Testis (tissue), 3 donors: ENCODE results near the gene NDUFB1. TPM values are rescaled to one million over a fixed set of nuclear protein-coding genes. Genes with fewer than 3 reads are reported as not detected.

Experiments
- DNase-seq: peaks from one replicate; pipeline ENCODE4 v3.0.0-alpha.2; 2019
- H3K27ac ChIP-seq, 2 donors: fragments of 200-600 bp; sonication (generic); one replicate each; pipeline ENCODE4 v1.5.1; 2019
- H3K27me3 ChIP-seq: fragments of 200-600 bp; sonication (generic); one replicate; pipeline ENCODE4 v1.5.1; 2019
- H3K36me3 ChIP-seq: fragments of 200-600 bp; sonication (generic); one replicate; pipeline ENCODE4 v1.5.1; 2017; ENCODE audit warnings: low read depth; ENCODE audit errors: missing control alignments
- H3K4me1 ChIP-seq: fragments of 200-600 bp; sonication (generic); one replicate; pipeline ENCODE4 v1.5.1; 2019
- H3K4me3 ChIP-seq, 2 donors: fragments of 200-600 bp; sonication (generic); one replicate each; pipeline ENCODE4 v1.5.1; 2017 to 2019
- H3K9me3 ChIP-seq: fragments of 200-600 bp; sonication (generic); one replicate; pipeline ENCODE4 v1.5.1; 2017
- POLR2A ChIP-seq: fragments of 450-650 bp; IDR thresholded peaks from one replicate; pipeline ENCODE4 v1.6.1; 2017; ENCODE audit warnings: antibody characterized with exemption, mild to moderate bottlenecking, moderate library complexity
- WGBS, 2 donors: methylation state at CpG; one replicate each; pipeline ENCODE4 v1.1.5; 2018; 5-methylcytosine and 5-hydroxymethylcytosine counted together
- intact Hi-C: fragments of 100-400 bp; cut with DNase I; formaldehyde crosslinking; loops from one replicate; pipeline ENCODE4 v1.15.1; 2023; ENCODE audit warnings: low total_unique reads
- polyA plus RNA-seq: library from polyadenylated mRNA; stranded (reverse); fragments of 350-450 nt; fragmentation: Illumina TruSeq; extraction: RNeasy Lipid Tissue Mini Kit (QIAGEN cat#74804); gene quantifications from one replicate; pipeline ENCODE4 v1.2.3, GENCODE V29; 2014; ENCODE audit warnings: low read depth, low replicate concordance; ENCODE audit not compliant: insufficient read depth
- total RNA-seq, 2 donors: library from RNA; depleted of rRNA; stranded (reverse); fragments of >200 nt; gene quantifications; one replicate each; pipeline ENCODE4 v1.2.3, GENCODE V29; 2016
- TF ChIP-seq, protein P1 (sequence below), 3 experiments: fragments of 450-650 bp in 2 of 3; fragments of 200-600 bp in 1 of 3; sonication (generic) in 1 of 3; IDR thresholded peaks; one replicate each; pipeline ENCODE4 v1.5.1; 2016 to 2019; ENCODE audit warnings: antibody characterized with exemption in 3 of 3, mild to moderate bottlenecking in 2 of 3, moderate library complexity in 1 of 3

NDUFB1 gene
- total and polyA plus RNA-seq, 3 donors from 2014 or later, result 151 to 182 (median 169) TPM

DNA sequence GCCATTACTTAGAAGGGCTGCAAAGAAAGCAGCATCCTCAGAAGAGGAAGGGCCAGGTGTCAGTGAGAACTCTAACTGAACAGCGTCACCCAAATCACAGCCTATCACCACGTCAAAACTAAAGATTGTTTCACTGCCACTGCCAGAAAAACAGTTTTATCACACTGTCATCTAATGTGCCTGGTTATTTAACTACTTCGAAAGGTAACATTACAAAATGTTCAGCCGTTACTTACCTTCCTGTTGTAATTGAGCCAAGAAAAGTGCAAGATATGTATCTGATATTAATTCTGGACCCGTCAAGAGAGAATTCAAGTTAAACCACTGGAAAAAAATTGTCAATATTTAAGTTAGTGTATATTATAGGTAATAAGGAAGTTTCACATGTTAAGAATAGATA is 33.0 kb downstream of the NDUFB1 start:
- Histone ChIP-seq H3K9me3 (no peaks in the 10 kb centered on the region), H3K4me1 (no peaks in the 10 kb centered on the region), H3K27ac (no peak overlapping the region), H3K36me3 (no peaks in the 10 kb centered on the region), H3K4me3 (no peak overlapping the region), H3K27me3 (no peaks in the 10 kb centered on the region)
- no peak for TF ChIP-seq POLR2A
- TF ChIP-seq, protein P1, sequence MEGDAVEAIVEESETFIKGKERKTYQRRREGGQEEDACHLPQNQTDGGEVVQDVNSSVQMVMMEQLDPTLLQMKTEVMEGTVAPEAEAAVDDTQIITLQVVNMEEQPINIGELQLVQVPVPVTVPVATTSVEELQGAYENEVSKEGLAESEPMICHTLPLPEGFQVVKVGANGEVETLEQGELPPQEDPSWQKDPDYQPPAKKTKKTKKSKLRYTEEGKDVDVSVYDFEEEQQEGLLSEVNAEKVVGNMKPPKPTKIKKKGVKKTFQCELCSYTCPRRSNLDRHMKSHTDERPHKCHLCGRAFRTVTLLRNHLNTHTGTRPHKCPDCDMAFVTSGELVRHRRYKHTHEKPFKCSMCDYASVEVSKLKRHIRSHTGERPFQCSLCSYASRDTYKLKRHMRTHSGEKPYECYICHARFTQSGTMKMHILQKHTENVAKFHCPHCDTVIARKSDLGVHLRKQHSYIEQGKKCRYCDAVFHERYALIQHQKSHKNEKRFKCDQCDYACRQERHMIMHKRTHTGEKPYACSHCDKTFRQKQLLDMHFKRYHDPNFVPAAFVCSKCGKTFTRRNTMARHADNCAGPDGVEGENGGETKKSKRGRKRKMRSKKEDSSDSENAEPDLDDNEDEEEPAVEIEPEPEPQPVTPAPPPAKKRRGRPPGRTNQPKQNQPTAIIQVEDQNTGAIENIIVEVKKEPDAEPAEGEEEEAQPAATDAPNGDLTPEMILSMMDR (IDR thresholded peaks at IDR 0.05), result no peak
- no peak for DNase-seq
- intact Hi-C loops, result no loop called here
- WGBS, 2 donors, result 88 to 93% methylated on average over 5 of the region's 5 CpGs

DNA sequence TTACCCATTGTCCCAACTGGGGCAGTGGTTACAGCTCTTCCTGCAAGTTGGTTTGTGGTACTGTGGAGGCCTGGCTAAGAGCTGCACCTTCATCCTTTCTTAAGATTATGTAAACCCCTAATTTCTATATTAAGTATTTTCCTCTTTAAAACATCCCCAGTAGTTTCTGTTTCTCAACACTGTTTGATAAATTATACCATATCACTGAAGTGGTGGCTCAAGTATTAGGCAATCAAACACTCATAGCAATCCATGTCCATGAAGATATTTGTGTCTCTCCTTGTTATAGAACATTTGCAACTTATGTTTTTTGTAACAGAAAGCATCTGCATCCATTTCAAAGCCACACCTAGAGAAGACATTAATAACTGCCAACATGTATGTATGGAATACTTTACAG is 47.0 kb downstream of the NDUFB1 start:
- no peak overlapping the region for H3K4me3 ChIP-seq
- H3K4me1 ChIP-seq, result no peaks in the 10 kb centered on the region
- TF ChIP-seq, protein P1 (IDR thresholded peaks at IDR 0.05), result no peak
- no peak for TF ChIP-seq POLR2A
- no peak overlapping the region for H3K27ac ChIP-seq
- no peaks in the 10 kb centered on the region for H3K36me3 ChIP-seq
- H3K27me3 ChIP-seq, result no peaks in the 10 kb centered on the region
- intact Hi-C loops, result no loop called here
- H3K9me3 ChIP-seq, result no peaks in the 10 kb centered on the region
- DNase-seq, result no peak

Other genes starting within 250 kb of the NDUFB1 start
- 100 to 1,000 TPM in 1 of 2 donors, 10 to 100 TPM in 1; 88.1 to 110 TPM for gene FBLN5, start 174.0 kb downstream of the NDUFB1 start, total RNA-seq
- gene FBLN5, start 174.0 kb downstream of the NDUFB1 start, polyA plus RNA-seq, result 118 TPM
- gene TRIP11, start 81.6 kb downstream of the NDUFB1 start, total RNA-seq, result 10 to 100 TPM; 38.5 to 39.4 TPM
- 3.8 TPM for gene TRIP11, start 81.6 kb downstream of the NDUFB1 start, polyA plus RNA-seq
- gene ATXN3, start 15.1 kb downstream of the NDUFB1 start, total RNA-seq, result 10 to 100 TPM; 35.0 to 43.8 TPM
- gene ATXN3, start 15.1 kb downstream of the NDUFB1 start, polyA plus RNA-seq, result 22.9 TPM
- 10 to 100 TPM; 49.2 to 56.1 TPM for gene CPSF2, start 263 bp upstream of the NDUFB1 start, total RNA-seq
- 66.1 TPM for gene CPSF2, start 263 bp upstream of the NDUFB1 start, polyA plus RNA-seq
- gene SLC24A4, start 201.5 kb upstream of the NDUFB1 start, total RNA-seq, result 10 to 100 TPM in 1 of 2 donors, 1 to 10 TPM in 1; 8.5 to 10.6 TPM
- 3.6 TPM for gene SLC24A4, start 201.5 kb upstream of the NDUFB1 start, polyA plus RNA-seq